ENCODE measurements around the gene DHX30.

DHX30 gene

DNA sequence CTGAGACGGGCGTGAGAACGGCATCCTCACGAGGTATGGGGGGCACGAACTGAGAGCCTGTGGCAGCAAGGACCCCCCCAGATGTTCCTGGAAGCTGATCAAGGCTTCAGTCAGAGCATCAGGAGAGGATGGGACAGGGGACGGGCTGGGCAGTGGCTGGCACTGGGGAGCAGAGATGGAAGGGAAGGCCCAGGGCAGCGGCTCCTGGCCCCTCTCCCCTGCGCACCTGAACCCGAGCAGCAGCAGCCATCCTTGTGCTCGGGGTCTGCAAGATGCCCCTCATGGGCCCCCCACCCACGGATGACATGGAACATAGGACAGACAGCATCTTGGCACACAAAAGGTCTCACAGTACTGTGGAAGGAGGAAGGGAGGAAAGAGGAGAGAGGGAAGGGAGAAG lies 51.3 kb downstream of the DHX30 start:
- no peak overlapping the region for H2AFZ ChIP-seq (ENCODE audit: low read length, unreplicated experiment)
- 0 out of 2 replicates have a peak, but pooled peaks cover 4% of the 10 kb centered on the region for H3K36me3 ChIP-seq (ENCODE audit: insufficient read depth, low read length)
- no peak overlapping the region for H3K27ac ChIP-seq (ENCODE audit: low read depth, low read length)
- H3K4me1 ChIP-seq (ENCODE audit: control insufficient read depth, insufficient read depth, low read length, unreplicated experiment), result no peaks in the 10 kb centered on the region
- H3K27me3 ChIP-seq (ENCODE audit: insufficient read depth, low read length), result no peaks in the 10 kb centered on the region
- no peaks in the 10 kb centered on the region for H3K79me2 ChIP-seq (ENCODE audit: control insufficient read depth, insufficient read depth, low read length, unreplicated experiment)
- H3K4me3 ChIP-seq (ENCODE audit: low read depth, low read length), result no peak overlapping the region

GRCh38 chr3:47854720-47855455 lies 52.0 kb downstream of the DHX30 start:
- Histone ChIP-seq H3K79me2 (ENCODE audit: control insufficient read depth, insufficient read depth, low read length, unreplicated experiment) (no peaks in the 10 kb centered on the region), H2AFZ (ENCODE audit: low read length, unreplicated experiment) (no peak overlapping the region), H3K27me3 (ENCODE audit: insufficient read depth, low read length) (no peaks in the 10 kb centered on the region), H3K4me1 (ENCODE audit: control insufficient read depth, insufficient read depth, low read length, unreplicated experiment) (no peaks in the 10 kb centered on the region), H3K4me3 (ENCODE audit: low read depth, low read length) (no peak overlapping the region), H3K36me3 (ENCODE audit: insufficient read depth, low read length) (0 out of 2 replicates have a peak, but pooled peaks cover 4% of the 10 kb centered on the region), H3K27ac (ENCODE audit: low read depth, low read length) (no peak overlapping the region)

DNA sequence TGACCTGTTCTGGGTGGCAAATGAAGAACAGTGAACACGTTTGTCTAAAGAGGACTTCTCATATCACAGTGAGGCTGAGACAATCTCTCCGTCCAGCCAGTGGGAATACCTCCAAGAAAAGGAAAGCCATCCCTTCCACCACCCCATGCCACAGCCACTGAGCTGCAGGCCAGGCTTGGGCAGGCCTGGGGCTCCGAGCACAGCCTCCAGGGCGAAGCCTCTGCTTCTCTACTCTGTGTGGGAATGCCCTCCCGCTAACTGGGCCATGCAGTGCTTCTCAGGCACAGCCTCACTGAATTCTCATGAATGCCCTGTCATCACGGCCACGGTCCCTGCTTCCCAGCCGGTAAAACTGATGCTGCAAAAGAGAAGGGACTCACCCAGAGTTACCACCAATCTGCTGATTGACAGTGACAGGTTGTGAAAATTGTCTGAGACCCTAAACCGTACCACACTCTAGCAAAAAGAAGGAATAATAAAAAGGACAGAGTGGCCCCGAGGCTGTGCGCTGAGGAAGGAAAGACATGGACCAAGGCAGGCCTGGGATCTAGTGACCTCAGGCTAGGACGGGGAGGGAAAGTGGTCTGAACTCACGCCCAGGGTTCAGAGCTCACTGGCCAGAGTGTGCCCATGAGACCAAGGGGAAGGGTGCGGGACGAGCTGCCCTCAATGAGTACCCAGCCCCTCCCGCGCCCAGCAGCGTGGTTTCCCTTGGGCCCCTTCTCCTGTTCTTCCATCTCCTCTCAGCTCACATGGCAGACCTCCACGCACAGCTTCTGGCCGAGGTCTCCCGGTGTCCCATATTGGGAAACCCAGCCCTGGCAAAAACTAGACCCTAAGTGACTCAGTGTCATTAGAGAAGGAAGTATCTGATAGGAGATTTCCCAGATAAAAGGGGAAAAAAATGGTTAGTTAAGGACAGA lies 52.8 kb downstream of the DHX30 start:
- H3K27ac ChIP-seq (ENCODE audit: low read depth, low read length), result no peak overlapping the region
- H3K4me1 ChIP-seq (ENCODE audit: control insufficient read depth, insufficient read depth, low read length, unreplicated experiment), result no peaks in the 10 kb centered on the region
- no peaks in the 10 kb centered on the region for H3K79me2 ChIP-seq (ENCODE audit: control insufficient read depth, insufficient read depth, low read length, unreplicated experiment)
- no peak overlapping the region for H2AFZ ChIP-seq (ENCODE audit: low read length, unreplicated experiment)
- no peak overlapping the region for H3K4me3 ChIP-seq (ENCODE audit: low read depth, low read length)
- H3K27me3 ChIP-seq (ENCODE audit: insufficient read depth, low read length), result no peaks in the 10 kb centered on the region
- H3K36me3 ChIP-seq (ENCODE audit: insufficient read depth, low read length), result 0 out of 2 replicates have a peak, but pooled peaks cover 4% of the 10 kb centered on the region

- Histone ChIP-seq H2AFZ (ENCODE audit: low read length, unreplicated experiment) (no peak overlapping the region), H3K4me1 (ENCODE audit: control insufficient read depth, insufficient read depth, low read length, unreplicated experiment) (no peaks in the 10 kb centered on the region), H3K27ac (ENCODE audit: low read depth, low read length) (no peak overlapping the region), H3K36me3 (ENCODE audit: insufficient read depth, low read length) (0 out of 2 replicates have a peak, but pooled peaks cover 4% of the 10 kb centered on the region), H3K27me3 (ENCODE audit: insufficient read depth, low read length) (no peaks in the 10 kb centered on the region), H3K79me2 (ENCODE audit: control insufficient read depth, insufficient read depth, low read length, unreplicated experiment) (no peaks in the 10 kb centered on the region), H3K4me3 (ENCODE audit: low read depth, low read length) (no peak overlapping the region)
Observed at GRCh38 chr3:47856669-47857068, 53.7 kb downstream of the DHX30 start.

GRCh38 chr3:47857151-47857550 lies 54.2 kb downstream of the DHX30 start:
- Histone ChIP-seq H3K79me2 (ENCODE audit: control insufficient read depth, insufficient read depth, low read length, unreplicated experiment) (no peaks in the 10 kb centered on the region), H3K27me3 (ENCODE audit: insufficient read depth, low read length) (no peaks in the 10 kb centered on the region), H3K4me1 (ENCODE audit: control insufficient read depth, insufficient read depth, low read length, unreplicated experiment) (no peaks in the 10 kb centered on the region), H3K27ac (ENCODE audit: low read depth, low read length) (no peak overlapping the region), H2AFZ (ENCODE audit: low read length, unreplicated experiment) (no peak overlapping the region), H3K36me3 (ENCODE audit: insufficient read depth, low read length) (0 out of 2 replicates have a peak, but pooled peaks cover 4% of the 10 kb centered on the region), H3K4me3 (ENCODE audit: low read depth, low read length) (no peak overlapping the region)

DNA sequence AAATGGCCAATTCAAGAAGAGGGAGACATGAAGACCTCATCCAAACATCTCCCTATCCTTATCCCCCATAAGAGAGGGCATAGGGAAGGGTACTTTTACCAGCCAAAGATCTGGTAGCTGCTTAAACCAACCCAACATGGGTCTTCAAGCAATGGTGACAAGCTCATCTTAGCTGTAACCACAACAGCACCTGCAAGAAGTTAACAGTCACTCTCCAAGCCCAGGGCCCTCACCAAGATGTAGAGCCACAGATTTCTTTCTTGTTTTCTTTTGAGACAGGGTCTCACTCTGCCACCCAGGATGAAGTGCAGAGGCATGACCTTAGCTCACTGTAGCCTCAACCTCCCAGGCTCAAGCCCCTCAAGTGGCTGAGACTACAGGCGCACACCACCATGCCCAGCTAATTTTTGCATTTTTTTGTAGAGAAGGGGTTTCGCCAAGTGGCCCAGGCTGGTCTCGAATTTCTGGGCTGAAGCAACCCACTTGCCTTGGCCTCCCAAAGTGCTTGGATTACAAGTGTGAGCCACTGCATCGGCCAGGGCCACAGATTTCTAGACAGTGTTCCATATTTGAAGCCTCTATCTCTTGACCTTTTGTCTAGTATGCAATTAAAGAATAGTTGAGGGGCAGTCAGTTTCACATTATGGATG lies 57.1 kb downstream of the DHX30 start:
- H3K27ac ChIP-seq (ENCODE audit: low read depth, low read length), result no peak overlapping the region
- H3K36me3 ChIP-seq (ENCODE audit: insufficient read depth, low read length), result 0 out of 2 replicates have a peak, but pooled peaks cover 4% of the 10 kb centered on the region
- H2AFZ ChIP-seq (ENCODE audit: low read length, unreplicated experiment), result no peak overlapping the region
- H3K4me3 ChIP-seq (ENCODE audit: low read depth, low read length), result no peak overlapping the region
- H3K4me1 ChIP-seq (ENCODE audit: control insufficient read depth, insufficient read depth, low read length, unreplicated experiment), result no peaks in the 10 kb centered on the region
- no peaks in the 10 kb centered on the region for H3K79me2 ChIP-seq (ENCODE audit: control insufficient read depth, insufficient read depth, low read length, unreplicated experiment)
- H3K27me3 ChIP-seq (ENCODE audit: insufficient read depth, low read length), result no peaks in the 10 kb centered on the region

- H3K36me3 ChIP-seq (ENCODE audit: insufficient read depth, low read length), result peaks cover 6% of the 10 kb centered on the region; the same call in 1 of the 2 replicates
- H3K27me3 ChIP-seq (ENCODE audit: insufficient read depth, low read length), result no peaks in the 10 kb centered on the region
- H3K27ac ChIP-seq (ENCODE audit: low read depth, low read length), result no peak overlapping the region
- H3K4me3 ChIP-seq (ENCODE audit: low read depth, low read length), result no peak overlapping the region
- no peaks in the 10 kb centered on the region for H3K4me1 ChIP-seq (ENCODE audit: control insufficient read depth, insufficient read depth, low read length, unreplicated experiment)
- no peaks in the 10 kb centered on the region for H3K79me2 ChIP-seq (ENCODE audit: control insufficient read depth, insufficient read depth, low read length, unreplicated experiment)
- H2AFZ ChIP-seq (ENCODE audit: low read length, unreplicated experiment), result no peak overlapping the region
Observed at GRCh38 chr3:47863391-47864128, 60.6 kb downstream of the DHX30 start.

GRCh38 chr3:47865192-47865591 lies 62.3 kb downstream of the DHX30 start:
- no peaks in the 10 kb centered on the region for H3K4me1 ChIP-seq (ENCODE audit: control insufficient read depth, insufficient read depth, low read length, unreplicated experiment)
- H3K27me3 ChIP-seq (ENCODE audit: insufficient read depth, low read length), result no peaks in the 10 kb centered on the region
- H3K79me2 ChIP-seq (ENCODE audit: control insufficient read depth, insufficient read depth, low read length, unreplicated experiment), result no peaks in the 10 kb centered on the region
- no peak overlapping the region for H3K4me3 ChIP-seq (ENCODE audit: low read depth, low read length)
- no peak overlapping the region for H2AFZ ChIP-seq (ENCODE audit: low read length, unreplicated experiment)
- peaks cover 6% of the 10 kb centered on the region; the same call in 1 of the 2 replicates for H3K36me3 ChIP-seq (ENCODE audit: insufficient read depth, low read length)
- H3K27ac ChIP-seq (ENCODE audit: low read depth, low read length), result no peak overlapping the region

- no peaks in the 10 kb centered on the region for H3K4me1 ChIP-seq (ENCODE audit: control insufficient read depth, insufficient read depth, low read length, unreplicated experiment)
- peaks cover 11% of the 10 kb centered on the region for H3K36me3 ChIP-seq (ENCODE audit: insufficient read depth, low read length)
- no peaks in the 10 kb centered on the region for H3K79me2 ChIP-seq (ENCODE audit: control insufficient read depth, insufficient read depth, low read length, unreplicated experiment)
- no peak overlapping the region for H2AFZ ChIP-seq (ENCODE audit: low read length, unreplicated experiment)
- no peaks in the 10 kb centered on the region for H3K27me3 ChIP-seq (ENCODE audit: insufficient read depth, low read length)
- H3K27ac ChIP-seq (ENCODE audit: low read depth, low read length), result no peak overlapping the region
- H3K4me3 ChIP-seq (ENCODE audit: low read depth, low read length), result no peak overlapping the region
Observed at GRCh38 chr3:47867451-47868044, 64.6 kb downstream of the DHX30 start.

GRCh38 chr3:47868306-47868705 lies 65.4 kb downstream of the DHX30 start:
- no peaks in the 10 kb centered on the region for H3K27me3 ChIP-seq (ENCODE audit: insufficient read depth, low read length)
- H3K36me3 ChIP-seq (ENCODE audit: insufficient read depth, low read length), result peaks cover 17% of the 10 kb centered on the region
- H3K4me1 ChIP-seq (ENCODE audit: control insufficient read depth, insufficient read depth, low read length, unreplicated experiment), result no peaks in the 10 kb centered on the region
- no peak overlapping the region for H3K4me3 ChIP-seq (ENCODE audit: low read depth, low read length)
- no peak overlapping the region for H2AFZ ChIP-seq (ENCODE audit: low read length, unreplicated experiment)
- H3K27ac ChIP-seq (ENCODE audit: low read depth, low read length), result no peak overlapping the region
- H3K79me2 ChIP-seq (ENCODE audit: control insufficient read depth, insufficient read depth, low read length, unreplicated experiment), result no peaks in the 10 kb centered on the region

Measured in ACC112 (cell line).